DOHH2 (cell line): ENCODE results near the gene MRPL40.

Experiments
- EZH2phosphoT487 ChIP-seq: fragments of 200-600 bp; sonication (generic); IDR thresholded peaks from 2 replicates; pipeline ENCODE4 v1.6.1; 2017; ENCODE audit warnings: borderline replicate concordance, mild to moderate bottlenecking, antibody characterized with exemption, low read length, moderate library complexity, mixed read lengths
- TF ChIP-seq, protein P1 (sequence below): fragments of 200-600 bp; sonication (generic); IDR thresholded peaks from one replicate; pipeline ENCODE4 v1.5.1; 2014; ENCODE audit warnings: antibody characterized with exemption, mild to moderate bottlenecking, low read depth, low read length; ENCODE audit not compliant: poor library complexity, severe bottlenecking

- TF ChIP-seq, protein P1, sequence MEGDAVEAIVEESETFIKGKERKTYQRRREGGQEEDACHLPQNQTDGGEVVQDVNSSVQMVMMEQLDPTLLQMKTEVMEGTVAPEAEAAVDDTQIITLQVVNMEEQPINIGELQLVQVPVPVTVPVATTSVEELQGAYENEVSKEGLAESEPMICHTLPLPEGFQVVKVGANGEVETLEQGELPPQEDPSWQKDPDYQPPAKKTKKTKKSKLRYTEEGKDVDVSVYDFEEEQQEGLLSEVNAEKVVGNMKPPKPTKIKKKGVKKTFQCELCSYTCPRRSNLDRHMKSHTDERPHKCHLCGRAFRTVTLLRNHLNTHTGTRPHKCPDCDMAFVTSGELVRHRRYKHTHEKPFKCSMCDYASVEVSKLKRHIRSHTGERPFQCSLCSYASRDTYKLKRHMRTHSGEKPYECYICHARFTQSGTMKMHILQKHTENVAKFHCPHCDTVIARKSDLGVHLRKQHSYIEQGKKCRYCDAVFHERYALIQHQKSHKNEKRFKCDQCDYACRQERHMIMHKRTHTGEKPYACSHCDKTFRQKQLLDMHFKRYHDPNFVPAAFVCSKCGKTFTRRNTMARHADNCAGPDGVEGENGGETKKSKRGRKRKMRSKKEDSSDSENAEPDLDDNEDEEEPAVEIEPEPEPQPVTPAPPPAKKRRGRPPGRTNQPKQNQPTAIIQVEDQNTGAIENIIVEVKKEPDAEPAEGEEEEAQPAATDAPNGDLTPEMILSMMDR = no peak
- no peak for TF ChIP-seq EZH2phosphoT487
Observed at GRCh38 chr22:19401483-19401882, 30.9 kb upstream of the MRPL40 start.
